Mesothelial cell of epicardium (in vitro differentiated cells): ENCODE measurements around the gene RAP1GDS1. TPM values are rescaled to one million over a fixed set of nuclear protein-coding genes. Genes with fewer than 3 reads are reported as not detected.

Source experiments
- DNase-seq, 2 experiments: peaks; one replicate each; pipeline ENCODE4 v3.0.0; 2021; ENCODE audit warnings: low spot score in 2 of 2; ENCODE audit not compliant: unreplicated experiment in 2 of 2
- H3K27ac Mint-ChIP-seq: 2 replicates; pipeline ENCODE4 v1.8.0; 2021; ENCODE audit warnings: mixed read lengths
- H3K27me3 Mint-ChIP-seq: 2 replicates; pipeline ENCODE4 v1.8.0; 2021; ENCODE audit warnings: low read depth, mixed read lengths
- H3K36me3 Mint-ChIP-seq: 2 replicates; pipeline ENCODE4 v1.8.0; 2021; ENCODE audit warnings: mixed read lengths
- H3K4me1 Mint-ChIP-seq: 2 replicates; pipeline ENCODE4 v1.8.0; 2021; ENCODE audit warnings: mixed read lengths
- H3K4me3 Mint-ChIP-seq: 2 replicates; pipeline ENCODE4 v1.8.0; 2021; ENCODE audit warnings: mild to moderate bottlenecking, moderate library complexity, mixed read lengths
- H3K9me3 Mint-ChIP-seq: 2 replicates; pipeline ENCODE4 v1.8.0; 2021; ENCODE audit warnings: mixed read lengths
- CTCF ChIP-seq: fragments of 200-600 bp; sonication (generic); IDR thresholded peaks from one replicate; pipeline ENCODE4 v1.5.0; 2021; ENCODE audit warnings: antibody characterized with exemption; ENCODE audit not compliant: unreplicated experiment
- total RNA-seq: library from RNA; stranded (reverse); gene quantifications from 3 replicates; pipeline ENCODE4 v1.2.1, GENCODE V29; 2021

The RAP1GDS1 gene
- total RNA-seq, 1 donor from 2014 or later: 22.7 TPM

- Mint-ChIP-seq H3K27me3 (no peaks in the 10 kb centered on the region), H3K36me3 (no peaks in the 10 kb centered on the region), H3K9me3 (no peaks in the 10 kb centered on the region), H3K27ac (no peak overlapping the region), H3K4me3 (no peak overlapping the region), H3K4me1 (no peaks in the 10 kb centered on the region)
- TF ChIP-seq CTCF: no peak
- DNase-seq: no peak
These were observed 120.1 kb downstream of the RAP1GDS1 start for GRCh38 chr4:98381306-98381705.

GRCh38 chr4:98383431-98384106 is 122.4 kb downstream of the RAP1GDS1 start:
- no peaks in the 10 kb centered on the region for H3K9me3 Mint-ChIP-seq
- no peaks in the 10 kb centered on the region for H3K4me1 Mint-ChIP-seq
- DNase-seq: no peak
- TF ChIP-seq CTCF: no peak
- no peaks in the 10 kb centered on the region for H3K36me3 Mint-ChIP-seq
- no peaks in the 10 kb centered on the region for H3K27me3 Mint-ChIP-seq
- H3K27ac Mint-ChIP-seq: no peak overlapping the region
- no peak overlapping the region for H3K4me3 Mint-ChIP-seq

- H3K4me1 Mint-ChIP-seq: no peaks in the 10 kb centered on the region
- no peak for DNase-seq
- no peak for TF ChIP-seq CTCF
- no peaks in the 10 kb centered on the region for H3K27me3 Mint-ChIP-seq
- H3K4me3 Mint-ChIP-seq: no peak overlapping the region
- H3K36me3 Mint-ChIP-seq: no peaks in the 10 kb centered on the region
- no peaks in the 10 kb centered on the region for H3K9me3 Mint-ChIP-seq
- no peak overlapping the region for H3K27ac Mint-ChIP-seq
These were observed 124.6 kb downstream of the RAP1GDS1 start for GRCh38 chr4:98385831-98386230.

GRCh38 chr4:98387345-98388026 is 126.3 kb downstream of the RAP1GDS1 start:
- no peak for DNase-seq
- no peak overlapping the region for H3K4me3 Mint-ChIP-seq
- H3K9me3 Mint-ChIP-seq: no peaks in the 10 kb centered on the region
- no peaks in the 10 kb centered on the region for H3K36me3 Mint-ChIP-seq
- no peak overlapping the region for H3K27ac Mint-ChIP-seq
- no peaks in the 10 kb centered on the region for H3K4me1 Mint-ChIP-seq
- no peaks in the 10 kb centered on the region for H3K27me3 Mint-ChIP-seq
- no peak for TF ChIP-seq CTCF

GRCh38 chr4:98394134-98394533 is 132.9 kb downstream of the RAP1GDS1 start:
- Mint-ChIP-seq H3K4me1 (no peaks in the 10 kb centered on the region), H3K27me3 (no peaks in the 10 kb centered on the region), H3K27ac (no peak overlapping the region), H3K36me3 (peaks cover 6% of the 10 kb centered on the region), H3K4me3 (no peak overlapping the region), H3K9me3 (peaks cover 17% of the 10 kb centered on the region)
- DNase-seq: no peak
- no peak for TF ChIP-seq CTCF
